HG03354 (cell line): ENCODE measurements around the gene PLCH1.

ENCODE experiments used
- ATAC-seq: cut with Tn5 transposase; IDR thresholded peaks from one replicate; pipeline ENCODE4 v1.9.1; 2021; ENCODE audit warnings: mild to moderate bottlenecking; ENCODE audit not compliant: unreplicated experiment, poor library complexity, severe bottlenecking

The PLCH1 gene

GRCh38 chr3:155744626-155745324 lies at the start of gene PLCH1:
TSS of gene PLCH1 (minus strand) at chr3:155745071. CDS start at chr3:155704224, 40,847 bp downstream.
- peak; percentile 64 for ATAC-seq

- no peak for ATAC-seq
These were observed 47.7 kb upstream of the PLCH1 start for GRCh38 chr3:155792532-155792931.

GRCh38 chr3:155791190-155791589 lies 46.3 kb upstream of the PLCH1 start:
- no peak for ATAC-seq

GRCh38 chr3:155790272-155790925 lies 45.5 kb upstream of the PLCH1 start:
- no peak for ATAC-seq

GRCh38 chr3:155785662-155786295 lies 40.9 kb upstream of the PLCH1 start:
- no peak for ATAC-seq

GRCh38 chr3:155782390-155782953 lies 37.6 kb upstream of the PLCH1 start:
- no peak for ATAC-seq

- ATAC-seq: no peak
These were observed 35.4 kb upstream of the PLCH1 start for GRCh38 chr3:155780291-155780690.

- ATAC-seq: no peak
These were observed 33.6 kb upstream of the PLCH1 start for GRCh38 chr3:155778462-155778861.

- no peak for ATAC-seq
These were observed 27.9 kb upstream of the PLCH1 start for GRCh38 chr3:155772801-155773200.

- ATAC-seq: no peak
These were observed 26.3 kb upstream of the PLCH1 start for GRCh38 chr3:155771126-155771525.

- no peak for ATAC-seq
These were observed 21.3 kb upstream of the PLCH1 start for GRCh38 chr3:155766206-155766605.

GRCh38 chr3:155763870-155764463 lies 19.1 kb upstream of the PLCH1 start:
- no peak for ATAC-seq

- no peak for ATAC-seq
These were observed 15.8 kb upstream of the PLCH1 start for GRCh38 chr3:155760653-155761052.

- ATAC-seq: no peak
These were observed 12.7 kb upstream of the PLCH1 start for GRCh38 chr3:155757577-155757976.

- peak; percentile 53 for ATAC-seq
These were observed 8.3 kb upstream of the PLCH1 start for GRCh38 chr3:155753038-155753639.

- ATAC-seq: no peak
These were observed 3.9 kb upstream of the PLCH1 start for GRCh38 chr3:155748611-155749365.

GRCh38 chr3:155747946-155748290 lies 3.0 kb upstream of the PLCH1 start:
- ATAC-seq: no peak

GRCh38 chr3:155747286-155747945 lies 2.5 kb upstream of the PLCH1 start:
- ATAC-seq: no peak

- ATAC-seq: no peak
These were observed 1.8 kb upstream of the PLCH1 start for GRCh38 chr3:155746703-155747102.
